Measurements from ENCODE around the gene FGFR2.

GRCh38 chr10:121465215-121465614, 133.0 kb downstream of the FGFR2 start:
- no peak for TF ChIP-seq POLR2A (IDR thresholded peaks at IDR 0.05)
- no peak for TF ChIP-seq POLR2AphosphoS5 (IDR thresholded peaks at IDR 0.05)
- TF ChIP-seq CTCF (IDR thresholded peaks at IDR 0.05), result no peak
- TF ChIP-seq EP300 (IDR thresholded peaks at IDR 0.05), result no peak

All from suprapubic skin (tissue), 4 donors.